22Rv1 (cell line): Measurements from ENCODE around the gene CTDP1.
"Not testable (repeated sequence)": the region's sequence is repeated elsewhere in the genome, so short reads cannot be mapped to it uniquely, and the experiment has no call there.

Experiments used
- H3K27ac ChIP-seq: fragments of 450-650 bp; 2 replicates; pipeline ENCODE4 v1.5.1; 2017
- CTCF ChIP-seq: fragments of 450-650 bp; IDR thresholded peaks from 2 replicates; pipeline ENCODE4 v1.5.1; 2017; ENCODE audit warnings: mild to moderate bottlenecking
- ZFX ChIP-seq: fragments of 450-650 bp; IDR thresholded peaks from 2 replicates; pipeline ENCODE4 v1.6.1; 2017; ENCODE audit warnings: antibody characterized with exemption, borderline replicate concordance

CTDP1 gene

GRCh38 chr18:79690586-79691482 lies 11.2 kb downstream of the CTDP1 start:
- no peak overlapping the region for H3K27ac ChIP-seq

DNA sequence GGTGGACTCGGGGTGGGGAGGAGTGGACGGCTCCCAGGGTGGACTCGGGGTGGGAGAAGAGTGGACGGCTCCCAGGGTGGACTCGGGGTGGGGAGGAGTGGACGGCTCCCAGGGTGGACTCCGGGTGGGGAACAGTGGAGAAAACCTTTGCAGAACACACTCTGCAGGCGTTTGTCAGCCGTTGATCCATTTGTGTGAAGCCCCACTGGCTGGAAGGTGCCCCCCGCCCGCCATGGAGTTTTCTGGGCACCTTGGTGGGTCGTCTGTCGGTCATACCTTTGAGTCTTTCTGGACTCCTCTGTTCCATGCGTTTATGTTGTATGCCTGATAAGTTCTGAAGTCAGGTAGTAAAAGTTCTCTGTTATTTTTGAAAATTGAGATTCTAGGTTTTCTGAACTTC lies 12.5 kb downstream of the CTDP1 start:
- no peak overlapping the region for H3K27ac ChIP-seq
- TF ChIP-seq CTCF (no peak), ZFX (no peak)

More at GRCh38 chr18:79690586-79691482, 11.2 kb downstream of the CTDP1 start:
- no peak for TF ChIP-seq ZFX
- TF ChIP-seq CTCF, result no peak

- no peak overlapping the region for H3K27ac ChIP-seq
- TF ChIP-seq ZFX, result no peak
- TF ChIP-seq CTCF, result no peak
These were observed 13.3 kb downstream of the CTDP1 start for GRCh38 chr18:79692886-79693285.

- no peak for TF ChIP-seq CTCF
- TF ChIP-seq ZFX, result no peak
- no peak overlapping the region for H3K27ac ChIP-seq
These were observed 14.1 kb downstream of the CTDP1 start for GRCh38 chr18:79693561-79694205.

DNA sequence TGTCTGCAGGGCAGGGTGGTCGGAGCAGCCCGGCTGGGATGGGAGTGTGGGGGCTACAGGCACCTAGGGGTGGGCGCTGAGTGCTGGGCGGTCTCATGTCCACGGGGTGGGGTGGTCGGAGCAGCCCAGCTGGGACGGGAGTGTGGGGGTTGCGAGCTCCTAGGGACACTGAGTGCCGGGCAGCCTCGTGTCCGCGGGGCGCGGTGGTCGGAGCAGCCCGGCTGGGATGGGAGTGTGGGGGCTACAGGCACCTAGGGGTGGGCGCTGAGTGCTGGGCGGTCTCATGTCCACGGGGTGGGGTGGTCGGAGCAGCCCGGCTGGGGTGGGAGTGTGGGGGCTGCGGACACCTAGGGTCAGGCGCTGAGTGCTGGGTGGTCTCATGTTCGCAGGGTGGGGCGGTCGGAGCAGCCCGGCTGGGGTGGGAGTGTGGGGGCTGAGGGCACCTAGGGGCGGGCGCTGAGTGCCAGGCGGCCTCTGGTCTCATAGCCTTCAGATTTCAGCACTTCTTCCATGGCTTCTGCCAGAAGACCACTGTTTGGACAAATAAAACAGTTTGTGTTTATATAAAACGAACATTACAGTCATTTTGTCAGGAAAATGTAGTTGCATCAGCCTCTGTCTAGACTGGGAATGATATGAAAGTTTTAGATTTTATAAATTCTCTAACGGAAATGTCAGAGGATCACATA lies 14.7 kb downstream of the CTDP1 start:
- not testable (repeated sequence) for H3K27ac ChIP-seq

DNA sequence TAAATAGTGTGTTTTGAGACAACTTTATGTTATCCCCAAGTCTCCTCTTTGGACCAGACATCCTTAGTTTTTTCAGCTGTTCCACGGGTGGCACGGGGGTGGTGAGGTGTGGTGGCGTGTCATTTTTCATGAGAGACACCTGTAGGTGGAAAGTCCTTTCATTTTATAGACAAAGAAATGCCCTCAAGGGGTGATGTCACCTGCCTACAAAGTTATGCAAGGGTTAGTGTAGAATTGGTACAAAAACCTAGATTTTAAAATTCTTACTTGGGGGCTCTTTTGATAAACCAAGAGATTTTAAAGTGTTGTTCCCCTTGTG lies 15.3 kb downstream of the CTDP1 start:
- no peak for TF ChIP-seq ZFX
- no peak for TF ChIP-seq CTCF
- H3K27ac ChIP-seq, result no peak overlapping the region

DNA sequence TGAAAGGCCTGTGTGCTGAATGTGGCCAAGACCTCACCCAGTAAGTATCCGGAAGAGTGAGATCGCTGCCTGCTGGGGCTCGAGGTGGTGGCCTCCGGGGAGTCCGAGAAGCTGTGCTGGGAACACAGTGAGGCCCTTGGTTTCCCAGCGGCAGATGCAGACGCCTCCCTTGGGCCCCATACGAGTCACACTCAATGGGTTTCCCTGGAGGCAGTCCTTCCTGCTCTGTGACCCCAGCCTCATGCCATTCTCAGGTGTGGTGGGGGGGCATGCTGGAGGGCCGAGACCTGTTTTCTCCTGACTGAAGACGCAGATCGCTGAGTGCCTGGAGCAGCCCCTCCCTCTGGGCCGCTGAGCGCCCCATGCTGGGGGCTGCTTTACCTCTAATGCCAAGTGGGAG lies 15.7 kb downstream of the CTDP1 start:
- no peak overlapping the region for H3K27ac ChIP-seq
- TF ChIP-seq CTCF, result no peak
- no peak for TF ChIP-seq ZFX
